Measurements from ENCODE around the gene ZSWIM1. TPM values are rescaled to one million over a fixed set of nuclear protein-coding genes. Genes with fewer than 3 reads are reported as not detected.
A peak's percentile ranks its signal among the peaks of the same experiment; 100 is the strongest.

Gene ZSWIM1
- total and polyA plus RNA-seq, 2 donors (not counting 3 experiments of a cell fraction or from before 2014, with no cell fraction given) = 8.5 to 10.0 TPM

DNA sequence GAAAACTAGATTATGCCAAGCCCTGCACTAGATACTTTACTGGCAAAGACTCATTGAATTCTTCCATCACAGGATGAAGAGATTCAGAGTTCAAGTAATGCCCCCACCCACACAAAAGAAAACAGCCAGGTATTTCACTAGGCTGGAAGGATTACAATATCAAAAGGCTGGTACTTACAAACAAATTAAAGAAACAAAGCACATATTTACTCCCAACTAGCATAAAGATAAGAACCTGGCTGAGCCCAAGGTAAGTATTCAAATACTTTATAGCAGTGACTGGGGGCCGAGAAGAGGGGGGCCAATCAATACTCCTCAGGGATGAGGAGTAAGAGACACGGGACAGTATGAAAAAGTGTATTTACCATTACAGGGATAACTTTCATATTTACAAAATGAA, 27.5 kb upstream of the ZSWIM1 start:
- dilution Hi-C loops (cut with MboI; ENCODE audit: extremely low pct_ligation_motif_present, low sequenced_read_pairs) = no loop called here
- Histone ChIP-seq H3K79me2 (ENCODE audit: control insufficient read depth, insufficient read depth, low read length) (peaks cover 9% of the 10 kb centered on the region), H3K27me3 (ENCODE audit: control insufficient read depth in 2 of 2, insufficient read depth in 2 of 2, low read length in 2 of 2) (no peaks in the 10 kb centered on the region), H3K4me3 (replicated peaks in 1 of 3; ENCODE audit: insufficient read depth in 1 of 3, low read depth in 1 of 3, low read length in 3 of 3) (no peak overlapping the region), H3K4me2 (ENCODE audit: insufficient read depth, low read length) (no peak overlapping the region), H3K36me3 (ENCODE audit: control insufficient read depth in 2 of 2, extremely low read depth in 1 of 2, insufficient read depth in 2 of 2, low read length in 2 of 2) (peaks cover 0 to 3% of the 10 kb centered on the region in 2 experiments), H3K9me1 (replicated peaks; ENCODE audit: control insufficient read depth, extremely low read depth, insufficient read depth, low read length) (no peaks in the 10 kb centered on the region), H3K4me1 (ENCODE audit: control insufficient read depth, extremely low read depth, insufficient read depth, low read length) (peaks cover 10% of the 10 kb centered on the region), H3K9me3 (replicated peaks; ENCODE audit: control insufficient read depth, insufficient read depth, low read length) (no peaks in the 10 kb centered on the region), H3K9ac (replicated peaks; ENCODE audit: extremely low read depth, insufficient read depth, low read length) (no peak overlapping the region), H4K20me1 (replicated peaks; ENCODE audit: control insufficient read depth, extremely low read depth, insufficient read depth, low read length) (no peaks in the 10 kb centered on the region), H2AFZ (ENCODE audit: low read depth, low read length) (no peak overlapping the region), H3K27ac (ENCODE audit: insufficient read depth, low read depth, low read length) (no peak overlapping the region)
- DNase-seq (ENCODE audit: low read depth, low spot score) (no peak), FAIRE-seq (no peak)
- CTCF ChIA-PET = interaction anchor here (1.0 to 1.9 kb wide), 2 partner anchors 11 to 117 kb away, joined by 4 to 5 read pairs; no protein-coding TSS in a partner anchor
- TF ChIP-seq MYC (IDR thresholded peaks at IDR 0.05; ENCODE audit: low read depth, low read length) (no peak), FOS (IDR thresholded peaks at IDR 0.05; ENCODE audit: borderline replicate concordance, insufficient read depth, low read length) (no peak), GATA2 (IDR thresholded peaks at IDR 0.05; ENCODE audit: insufficient read depth, insufficient read length, low read depth, low read length) (no peak), POLR2AphosphoS5 (IDR thresholded peaks at IDR 0.05; ENCODE audit: insufficient read depth, low read depth, low read length) (no peak)
- TF ChIP-seq, protein P1, sequence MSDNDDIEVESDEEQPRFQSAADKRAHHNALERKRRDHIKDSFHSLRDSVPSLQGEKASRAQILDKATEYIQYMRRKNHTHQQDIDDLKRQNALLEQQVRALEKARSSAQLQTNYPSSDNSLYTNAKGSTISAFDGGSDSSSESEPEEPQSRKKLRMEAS (IDR thresholded peaks at IDR 0.05; ENCODE audit: insufficient read depth, insufficient read length) = no peak
- intact Hi-C loops (cut with micrococcal nuclease) = no loop called here
- no TSS peak for BruUV-seq (replicated peaks)
- POLR2A ChIA-PET = no interaction called here

DNA sequence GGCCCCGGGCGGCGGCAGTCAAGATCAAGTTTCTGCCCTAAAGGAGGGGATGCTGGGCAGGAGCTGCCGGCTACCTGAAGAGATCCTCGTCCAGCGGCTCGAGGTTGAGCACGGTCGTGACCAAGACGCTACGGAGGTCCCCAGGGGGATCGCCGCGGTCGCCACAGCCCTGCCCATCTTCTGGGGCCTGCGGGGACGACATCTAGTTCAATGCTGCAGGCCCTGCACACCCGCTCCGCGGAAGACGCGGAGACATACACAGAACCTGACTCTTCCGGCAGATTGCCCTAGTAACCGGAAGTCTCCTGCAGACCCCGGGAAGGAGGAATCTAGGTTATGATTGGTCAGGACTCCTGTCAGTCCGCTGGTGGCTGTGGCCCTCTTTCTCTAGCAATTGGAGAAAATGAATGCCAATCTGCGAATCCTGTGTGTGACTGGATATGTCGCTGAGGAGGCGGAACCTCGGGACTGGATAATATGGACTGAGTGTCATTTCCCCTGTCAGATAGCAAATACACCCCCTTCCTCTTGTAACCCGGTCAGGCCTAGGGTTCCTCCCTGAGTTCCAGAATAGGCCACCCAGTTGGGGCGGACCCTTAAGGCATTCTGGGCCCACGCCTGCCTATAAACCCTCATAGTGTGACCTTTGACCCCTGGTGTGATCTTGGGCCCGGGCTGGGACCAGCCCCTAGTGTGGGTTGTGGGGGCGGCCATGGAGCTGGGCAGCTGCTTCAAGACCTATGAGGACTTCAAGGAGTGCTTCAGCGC, 23.7 kb upstream of the ZSWIM1 start, which contains the start of the genes ACOT8 and ZSWIM3:
ACOT8 (minus strand) TSS at position 279 of the 768 bp plus-strand sequence; CDS start at position 202, 77 bp downstream.
ZSWIM3 (plus strand) TSS at position 501 of the 768 bp plus-strand sequence; CDS start at position 713, 212 bp downstream.
- no TSS peak for BruUV-seq (replicated peaks)
- DNase-seq (ENCODE audit: low read depth, low spot score) (peak; percentile 99), FAIRE-seq (peak; percentile 100)
- ChIA-PET POLR2A (interaction anchor here (0.6 to 1.7 kb wide), 2 partner anchors 24 to 46 kb away, joined by 5 to 7 read pairs; partner anchors contain the start of gene ZSWIM1), CTCF (interaction anchor here (1.1 to 1.9 kb wide), 4 partner anchors 17 to 59 kb away, joined by 3 to 10 read pairs (median 4); no protein-coding TSS in a partner anchor)
- peak within 1 kb of the TSS; percentile 32 to 78 (median 66) for H3K4me3 ChIP-seq (replicated peaks in 1 of 3; ENCODE audit: insufficient read depth in 1 of 3, low read depth in 1 of 3, low read length in 3 of 3)
- no peaks in the 10 kb centered on the region for H3K27me3 ChIP-seq (ENCODE audit: control insufficient read depth in 2 of 2, insufficient read depth in 2 of 2, low read length in 2 of 2)
- H3K9me1 ChIP-seq (replicated peaks; ENCODE audit: control insufficient read depth, extremely low read depth, insufficient read depth, low read length) = no peaks in the 10 kb centered on the region
- H2AFZ ChIP-seq (ENCODE audit: low read depth, low read length) = peak within 1 kb of the TSS; percentile 77
- TF ChIP-seq FOS (IDR thresholded peaks at IDR 0.05; ENCODE audit: borderline replicate concordance, insufficient read depth, low read length) (no peak), GATA2 (IDR thresholded peaks at IDR 0.05; ENCODE audit: insufficient read depth, insufficient read length, low read depth, low read length) (no peak), JUN (IDR thresholded peaks at IDR 0.05; ENCODE audit: borderline replicate concordance, insufficient read depth, insufficient read length, low read depth) (no peak), EZH2 (IDR thresholded peaks at IDR 0.05; ENCODE audit: borderline replicate concordance, low read depth, low read length, severe bottlenecking) (no peak), POLR2A (IDR thresholded peaks at IDR 0.05; ENCODE audit: low read depth, low read length) (peak; percentile 91), MYC (IDR thresholded peaks at IDR 0.05; ENCODE audit: low read depth, low read length) (no peak), POLR2AphosphoS5 (IDR thresholded peaks at IDR 0.05; ENCODE audit: insufficient read depth, low read depth, low read length) (peak; percentile 75)
- TF ChIP-seq, protein P2, sequence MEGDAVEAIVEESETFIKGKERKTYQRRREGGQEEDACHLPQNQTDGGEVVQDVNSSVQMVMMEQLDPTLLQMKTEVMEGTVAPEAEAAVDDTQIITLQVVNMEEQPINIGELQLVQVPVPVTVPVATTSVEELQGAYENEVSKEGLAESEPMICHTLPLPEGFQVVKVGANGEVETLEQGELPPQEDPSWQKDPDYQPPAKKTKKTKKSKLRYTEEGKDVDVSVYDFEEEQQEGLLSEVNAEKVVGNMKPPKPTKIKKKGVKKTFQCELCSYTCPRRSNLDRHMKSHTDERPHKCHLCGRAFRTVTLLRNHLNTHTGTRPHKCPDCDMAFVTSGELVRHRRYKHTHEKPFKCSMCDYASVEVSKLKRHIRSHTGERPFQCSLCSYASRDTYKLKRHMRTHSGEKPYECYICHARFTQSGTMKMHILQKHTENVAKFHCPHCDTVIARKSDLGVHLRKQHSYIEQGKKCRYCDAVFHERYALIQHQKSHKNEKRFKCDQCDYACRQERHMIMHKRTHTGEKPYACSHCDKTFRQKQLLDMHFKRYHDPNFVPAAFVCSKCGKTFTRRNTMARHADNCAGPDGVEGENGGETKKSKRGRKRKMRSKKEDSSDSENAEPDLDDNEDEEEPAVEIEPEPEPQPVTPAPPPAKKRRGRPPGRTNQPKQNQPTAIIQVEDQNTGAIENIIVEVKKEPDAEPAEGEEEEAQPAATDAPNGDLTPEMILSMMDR (IDR thresholded peaks at IDR 0.05; ENCODE audit: extremely low read depth in 1 of 2, insufficient read depth in 1 of 2, low read depth in 1 of 2, low read length in 2 of 2) = no peak
- peak within 1 kb of the TSS; percentile 82 for H3K4me2 ChIP-seq (ENCODE audit: insufficient read depth, low read length)
- no peaks in the 10 kb centered on the region for H4K20me1 ChIP-seq (replicated peaks; ENCODE audit: control insufficient read depth, extremely low read depth, insufficient read depth, low read length)
- peaks cover 12% of the 10 kb centered on the region for H3K4me1 ChIP-seq (ENCODE audit: control insufficient read depth, extremely low read depth, insufficient read depth, low read length)
- peak within 1 kb of the TSS; percentile 48 for H3K9ac ChIP-seq (replicated peaks; ENCODE audit: extremely low read depth, insufficient read depth, low read length)
- no peaks in the 10 kb centered on the region for H3K9me3 ChIP-seq (replicated peaks; ENCODE audit: control insufficient read depth, insufficient read depth, low read length)
- H3K27ac ChIP-seq (ENCODE audit: insufficient read depth, low read depth, low read length) = peak within 1 kb of the TSS; percentile 51
- dilution Hi-C loops (cut with MboI; ENCODE audit: extremely low pct_ligation_motif_present, low sequenced_read_pairs) = no loop called here
- H3K36me3 ChIP-seq (ENCODE audit: control insufficient read depth in 2 of 2, extremely low read depth in 1 of 2, insufficient read depth in 2 of 2, low read length in 2 of 2) = no peaks in the 10 kb centered on the region
- intact Hi-C loops (cut with micrococcal nuclease) = loop anchor here (1.0 to 2.0 kb wide), 6 partner anchors 23 to 78 kb away; partner anchors contain the start of genes CTSA, NEURL2, PCIF1 and UBE2C
- peaks cover 9% of the 10 kb centered on the region for H3K79me2 ChIP-seq (ENCODE audit: control insufficient read depth, insufficient read depth, low read length)

Measured in endothelial cell of umbilical vein (primary cell).